Mononuclear cell (primary cell): ENCODE results near the gene BMP5. TPM values are rescaled to one million over a fixed set of nuclear protein-coding genes. Genes with fewer than 3 reads are reported as not detected.

ENCODE experiments used
- H3K27me3 ChIP-seq: 2 replicates; pipeline ENCODE4 v1.6.0; 2011; ENCODE audit warnings: low read length, control low read depth; ENCODE audit not compliant: insufficient read depth
- H3K4me1 ChIP-seq: 2 replicates; pipeline ENCODE4 v1.5.1; 2011; ENCODE audit warnings: mild to moderate bottlenecking, low read length, control low read depth; ENCODE audit not compliant: insufficient read depth
- H3K4me3 ChIP-seq: 2 replicates; pipeline ENCODE4 v1.5.1; 2011; ENCODE audit warnings: mild to moderate bottlenecking, low read length, moderate library complexity
- H3K9me3 ChIP-seq: 2 replicates; pipeline ENCODE4 v1.5.1; 2011; ENCODE audit warnings: low read depth, mild to moderate bottlenecking, control low read depth, low read length
- total RNA-seq: library from RNA; depleted of rRNA; stranded (reverse); fragments of >200 nt; gene quantifications from one replicate; pipeline ENCODE4 v1.2.3, GENCODE V29; 2012

Gene BMP5
- total RNA-seq, 1 donor: not detected

GRCh38 chr6:55892749-55893357 is 17.5 kb upstream of the BMP5 start:
- no peaks in the 10 kb centered on the region for H3K27me3 ChIP-seq
- H3K9me3 ChIP-seq: no peaks in the 10 kb centered on the region
- H3K4me1 ChIP-seq: no peaks in the 10 kb centered on the region
- H3K4me3 ChIP-seq: no peak overlapping the region

- no peaks in the 10 kb centered on the region for H3K4me1 ChIP-seq
- H3K27me3 ChIP-seq: no peaks in the 10 kb centered on the region
- no peaks in the 10 kb centered on the region for H3K9me3 ChIP-seq
- no peak overlapping the region for H3K4me3 ChIP-seq
Measured at GRCh38 chr6:55888917-55889316, 13.5 kb upstream of the BMP5 start.

GRCh38 chr6:55886185-55886836 is 10.9 kb upstream of the BMP5 start:
- Histone ChIP-seq H3K4me1 (no peaks in the 10 kb centered on the region), H3K9me3 (no peaks in the 10 kb centered on the region), H3K27me3 (no peaks in the 10 kb centered on the region), H3K4me3 (no peak overlapping the region)

- Histone ChIP-seq H3K27me3 (no peaks in the 10 kb centered on the region), H3K4me3 (no peak overlapping the region), H3K4me1 (no peaks in the 10 kb centered on the region), H3K9me3 (no peaks in the 10 kb centered on the region)
Measured at GRCh38 chr6:55882718-55883569, 7.6 kb upstream of the BMP5 start.

DNA sequence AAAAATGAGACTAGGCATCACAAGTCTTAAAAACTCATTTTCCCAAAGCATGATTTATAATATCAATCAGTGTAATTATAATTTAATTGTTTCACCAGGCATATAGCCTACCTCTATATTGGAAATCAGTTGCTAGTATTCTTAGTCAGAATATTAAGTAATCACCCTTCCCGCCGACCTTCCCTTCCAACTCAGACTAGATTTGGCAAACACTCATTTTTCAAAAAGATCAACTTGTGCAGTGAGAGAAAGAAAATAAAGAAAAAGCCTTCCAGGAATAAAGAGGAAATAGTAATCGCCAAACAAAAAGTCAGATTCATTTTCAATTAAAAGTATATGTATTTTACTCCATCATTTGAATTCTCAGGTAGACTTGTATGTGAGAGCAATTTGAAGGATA is 1.9 kb upstream of the BMP5 start:
- no peaks in the 10 kb centered on the region for H3K4me1 ChIP-seq
- no peaks in the 10 kb centered on the region for H3K27me3 ChIP-seq
- H3K9me3 ChIP-seq: no peaks in the 10 kb centered on the region
- no peak overlapping the region for H3K4me3 ChIP-seq

DNA sequence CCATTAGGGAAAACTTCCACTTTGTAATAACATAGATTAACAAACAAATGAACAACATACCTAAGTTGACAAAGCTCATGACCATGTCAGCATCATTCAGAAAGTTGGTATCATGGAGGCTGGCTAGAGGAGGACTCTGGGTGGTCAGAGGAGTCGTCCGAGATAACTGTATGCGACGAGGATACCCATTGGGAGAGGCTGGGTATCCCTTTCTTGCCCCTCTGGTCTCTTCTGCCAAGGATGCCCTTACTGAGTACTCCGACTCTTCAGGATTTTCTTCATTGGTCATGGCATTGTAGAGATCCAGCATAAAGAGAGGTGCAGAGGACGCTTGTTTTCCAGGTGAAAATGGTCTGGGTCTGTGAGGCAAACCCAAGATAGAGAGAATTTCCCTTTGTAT is 1.1 kb downstream of the BMP5 start:
- H3K4me1 ChIP-seq: no peaks in the 10 kb centered on the region
- no peak overlapping the region for H3K4me3 ChIP-seq
- H3K27me3 ChIP-seq: no peaks in the 10 kb centered on the region
- no peaks in the 10 kb centered on the region for H3K9me3 ChIP-seq

DNA sequence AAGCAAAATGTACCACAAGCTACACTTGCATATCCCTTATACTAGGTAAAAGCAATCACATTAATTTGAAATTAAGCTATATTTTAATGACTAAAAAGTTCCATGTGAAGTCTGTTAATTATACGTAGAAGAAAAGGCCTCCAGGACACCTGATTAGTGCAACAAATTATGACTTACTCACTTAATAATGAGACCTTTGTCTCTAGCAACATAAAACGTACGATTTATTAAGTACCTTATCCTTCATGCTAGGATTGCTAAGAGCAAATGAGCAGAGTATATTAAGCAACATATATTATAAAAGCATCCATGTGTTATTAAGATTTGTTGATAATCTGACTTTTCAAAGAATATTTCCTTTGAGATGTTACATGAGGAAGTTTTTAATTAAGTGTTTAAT is 2.5 kb downstream of the BMP5 start:
- H3K9me3 ChIP-seq: no peaks in the 10 kb centered on the region
- no peaks in the 10 kb centered on the region for H3K27me3 ChIP-seq

DNA sequence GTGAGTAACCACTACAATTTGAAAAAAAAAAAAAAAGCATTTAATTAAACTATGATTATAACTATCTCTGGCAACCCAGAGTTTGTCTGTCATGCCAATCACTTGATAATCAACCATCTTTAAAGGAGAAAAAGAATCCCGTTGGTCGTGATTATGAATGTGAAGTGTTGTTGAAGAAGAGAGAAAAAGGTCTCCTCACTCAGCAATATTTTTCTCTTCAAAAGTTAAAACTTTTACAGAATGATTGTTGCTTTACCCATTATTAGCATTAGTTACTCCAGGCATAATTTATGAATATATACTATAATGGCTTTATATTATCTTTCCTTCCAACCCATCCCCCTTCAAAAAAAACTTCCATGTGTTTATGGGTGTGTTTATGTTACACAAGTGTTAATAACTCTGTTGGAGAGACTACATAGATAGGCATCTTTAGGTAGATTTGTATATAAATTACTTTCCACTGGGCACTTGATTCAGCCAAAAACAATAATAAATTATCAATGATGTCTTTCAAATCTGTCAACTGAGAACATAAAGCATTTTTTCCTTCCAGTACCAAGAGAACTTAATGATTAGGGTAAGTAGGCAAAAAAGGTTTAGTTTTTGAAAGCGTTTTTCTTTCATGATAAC is 5.1 kb downstream of the BMP5 start:
- Histone ChIP-seq H3K27me3 (no peaks in the 10 kb centered on the region), H3K9me3 (no peaks in the 10 kb centered on the region), H3K4me3 (no peak overlapping the region), H3K4me1 (no peaks in the 10 kb centered on the region)

More for the DNA sequence above, 2.5 kb downstream of the BMP5 start:
- Histone ChIP-seq H3K4me3 (no peak overlapping the region), H3K4me1 (no peaks in the 10 kb centered on the region)

DNA sequence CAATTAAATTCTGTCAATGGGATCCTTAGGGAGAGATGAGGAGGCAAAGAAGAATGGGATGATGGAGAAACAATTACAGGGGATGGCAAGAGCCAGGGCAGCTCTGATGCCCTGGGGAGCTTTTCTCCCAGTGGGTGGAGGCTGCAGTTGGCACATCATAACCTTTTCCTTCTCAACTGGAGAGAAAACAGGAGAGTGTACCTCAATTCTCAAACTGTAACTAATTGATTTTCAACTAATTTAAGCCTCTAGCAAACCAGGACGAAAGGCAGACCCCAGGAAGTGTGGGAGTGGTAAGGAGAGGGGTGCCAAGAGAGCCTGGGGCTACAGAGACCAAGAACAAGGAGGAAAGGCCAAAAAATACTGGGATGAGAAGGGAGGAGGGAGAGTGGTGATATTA is 5.7 kb downstream of the BMP5 start:
- Histone ChIP-seq H3K27me3 (no peaks in the 10 kb centered on the region), H3K9me3 (no peaks in the 10 kb centered on the region), H3K4me3 (no peak overlapping the region), H3K4me1 (no peaks in the 10 kb centered on the region)

- Histone ChIP-seq H3K27me3 (no peaks in the 10 kb centered on the region), H3K4me1 (no peaks in the 10 kb centered on the region)
Measured at GRCh38 chr6:55868771-55869479, 6.5 kb downstream of the BMP5 start.

DNA sequence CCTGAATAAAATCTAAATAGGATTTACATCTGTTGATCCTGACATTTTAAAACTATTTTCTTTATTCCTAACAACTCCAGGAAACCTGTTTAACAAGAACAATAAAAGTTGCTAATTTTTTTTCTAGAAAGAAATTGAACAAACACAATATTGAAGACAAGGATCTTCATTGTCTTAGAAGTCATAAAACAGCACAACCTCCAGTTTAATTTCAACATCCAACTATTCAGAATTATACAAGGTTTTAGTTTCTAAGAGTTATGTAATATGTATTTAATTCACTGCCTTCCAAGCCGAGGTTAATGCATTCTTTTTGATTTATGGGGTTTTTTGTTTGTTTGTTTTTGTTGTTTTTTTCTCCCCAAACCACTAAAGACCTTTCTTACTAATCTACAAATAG is 7.2 kb downstream of the BMP5 start:
- no peaks in the 10 kb centered on the region for H3K27me3 ChIP-seq
- no peak overlapping the region for H3K4me3 ChIP-seq
- H3K4me1 ChIP-seq: no peaks in the 10 kb centered on the region
- H3K9me3 ChIP-seq: no peaks in the 10 kb centered on the region

More at GRCh38 chr6:55868771-55869479, 6.5 kb downstream of the BMP5 start:
- no peaks in the 10 kb centered on the region for H3K9me3 ChIP-seq
- H3K4me3 ChIP-seq: no peak overlapping the region

DNA sequence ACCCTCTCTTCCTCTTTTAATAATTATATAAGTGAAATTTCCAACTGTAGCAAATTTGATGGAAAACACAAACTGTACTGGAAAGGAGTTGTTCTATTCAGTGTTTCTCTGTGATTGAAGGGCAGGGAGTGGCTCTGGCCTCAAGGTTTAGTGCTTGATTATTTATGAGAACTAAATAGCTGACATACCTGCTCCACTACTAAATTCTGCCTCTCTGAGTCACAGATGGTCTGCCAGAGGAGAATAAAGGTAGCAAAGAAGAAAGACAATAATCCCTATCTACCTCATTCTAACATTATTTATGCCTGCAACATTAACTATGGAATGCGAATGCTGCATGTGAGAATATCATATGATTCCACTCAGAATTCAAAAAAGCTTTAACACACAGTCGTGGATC is 9.3 kb downstream of the BMP5 start:
- Histone ChIP-seq H3K27me3 (no peaks in the 10 kb centered on the region), H3K4me3 (no peak overlapping the region), H3K4me1 (no peaks in the 10 kb centered on the region), H3K9me3 (no peaks in the 10 kb centered on the region)

DNA sequence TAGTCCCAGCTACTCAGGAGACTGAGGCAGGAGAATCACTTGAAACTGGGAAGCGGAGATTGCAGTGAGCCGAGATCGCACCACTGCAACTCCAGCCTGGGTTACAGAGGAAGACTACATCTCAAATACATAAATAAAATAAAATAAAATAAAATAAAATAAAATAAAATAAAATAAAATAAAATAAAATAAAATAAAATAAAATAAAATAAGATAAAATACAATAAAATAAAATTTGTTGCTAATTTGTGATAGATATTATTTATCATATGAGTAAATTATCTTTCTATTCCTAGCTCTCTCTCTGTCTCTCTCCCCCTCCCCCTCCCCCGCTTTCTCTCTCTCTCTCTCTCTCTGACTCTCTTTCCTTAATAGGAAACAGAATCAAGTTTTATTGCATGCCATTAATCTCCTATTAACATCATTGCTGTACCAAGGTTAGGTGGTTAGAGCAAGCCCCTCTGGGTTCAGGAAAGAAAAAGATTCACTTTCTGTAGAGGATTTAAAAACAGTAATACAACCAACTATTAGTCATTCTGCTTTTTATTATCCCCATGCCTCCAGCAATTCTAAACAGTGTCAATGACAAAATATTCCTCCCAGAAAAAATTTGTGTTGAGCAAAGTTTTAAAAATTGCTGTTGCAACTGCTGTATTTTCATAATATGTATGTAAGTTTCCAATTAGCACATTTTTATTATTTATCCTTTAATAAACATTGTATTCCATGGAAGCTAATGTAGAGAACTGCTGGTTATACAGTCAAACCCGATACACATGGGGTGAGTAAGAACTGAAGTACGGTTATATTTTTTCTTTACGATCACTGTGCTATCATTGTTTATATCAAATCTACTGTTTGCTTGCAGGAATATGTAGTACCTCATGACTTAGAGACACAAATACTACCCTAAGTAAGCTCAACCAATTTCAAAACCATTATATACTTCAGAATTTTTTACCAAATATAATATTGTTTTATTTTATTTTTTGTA is 22.1 kb downstream of the BMP5 start:
- no peaks in the 10 kb centered on the region for H3K4me1 ChIP-seq
- H3K4me3 ChIP-seq: no peak overlapping the region
- H3K9me3 ChIP-seq: no peaks in the 10 kb centered on the region
- no peaks in the 10 kb centered on the region for H3K27me3 ChIP-seq

DNA sequence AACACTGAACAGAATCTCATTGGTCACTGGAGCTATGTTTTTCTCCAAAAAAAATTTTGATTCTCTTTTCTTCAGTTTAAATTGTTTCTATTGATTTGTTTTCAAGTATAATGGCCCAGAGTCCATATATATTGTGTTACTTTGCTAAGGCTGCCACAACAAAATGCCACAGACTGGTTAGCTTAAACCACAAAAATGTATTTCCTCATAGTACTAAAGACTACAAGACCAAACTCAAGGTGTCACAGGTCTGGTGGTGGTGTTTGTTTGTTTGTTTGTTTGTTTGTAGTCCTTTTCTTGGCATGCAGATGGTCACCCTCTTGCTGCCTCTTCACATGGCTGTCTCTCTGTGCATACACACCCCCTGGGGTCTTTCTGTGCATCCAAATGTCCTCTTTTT is 34.0 kb downstream of the BMP5 start:
- Histone ChIP-seq H3K9me3 (no peaks in the 10 kb centered on the region), H3K4me3 (no peak overlapping the region), H3K27me3 (no peaks in the 10 kb centered on the region), H3K4me1 (no peaks in the 10 kb centered on the region)
